GM13976 (cell line): Measurements from ENCODE around the gene STX11.

ENCODE experiments used
- DNase-seq: peaks from one replicate; pipeline ENCODE4 v3.0.0; 2012; ENCODE audit warnings: low spot score
- CTCF ChIP-seq: IDR thresholded peaks from 2 replicates; pipeline ENCODE4 v1.5.1; 2012; ENCODE audit warnings: borderline replicate concordance, mild to moderate bottlenecking; ENCODE audit not compliant: insufficient read depth; ENCODE audit errors: extremely low read depth, missing control alignments, control extremely low read depth
- in situ Hi-C: fragments of 300-500 bp; cut with MboI; formaldehyde crosslinking; loops from one replicate; pipeline ENCODE4 v1.12.0; 2022; ENCODE audit warnings: low sequenced_read_pairs, mixed read lengths, inconsistent platforms; ENCODE audit not compliant: unreplicated experiment

STX11 gene

GRCh38 chr6:144185133-144185836 is 35.0 kb downstream of the STX11 start:
- no peak for TF ChIP-seq CTCF
- DNase-seq, result no peak
- in situ Hi-C loops, result no loop called here

- in situ Hi-C loops, result no loop called here
- no peak for TF ChIP-seq CTCF
- DNase-seq, result no peak
Measured at GRCh38 chr6:144186817-144187625, 36.7 kb downstream of the STX11 start.

GRCh38 chr6:144189351-144189750 is 39.0 kb downstream of the STX11 start:
- TF ChIP-seq CTCF, result no peak
- DNase-seq, result no peak
- in situ Hi-C loops, result no loop called here

- in situ Hi-C loops, result no loop called here
Measured at GRCh38 chr6:144190080-144190479, 39.8 kb downstream of the STX11 start.

GRCh38 chr6:144190593-144190992 is 40.3 kb downstream of the STX11 start:
- no peak for TF ChIP-seq CTCF
- no peak for DNase-seq

More at GRCh38 chr6:144190080-144190479, 39.8 kb downstream of the STX11 start:
- no peak for TF ChIP-seq CTCF
- DNase-seq, result no peak

GRCh38 chr6:144193181-144193580 is 42.9 kb downstream of the STX11 start:
- DNase-seq, result no peak
- no peak for TF ChIP-seq CTCF
- in situ Hi-C loops, result no loop called here

More at GRCh38 chr6:144190593-144190992, 40.3 kb downstream of the STX11 start:
- in situ Hi-C loops, result no loop called here
